ENCODE results near the gene LMF1. TPM values are rescaled to one million over a fixed set of nuclear protein-coding genes. Genes with fewer than 3 reads are reported as not detected.

The LMF1 gene
- total RNA-seq, 4 donors from 2014 or later, result 14.9 to 33.7 (median 27.1) TPM

- no peak for TF ChIP-seq CTCF (IDR thresholded peaks at IDR 0.05)
- no peak for ATAC-seq (ENCODE audit: low FRiP score)
- no peak for DNase-seq (ENCODE audit: low spot score)
These were observed 19.9 kb upstream of the LMF1 start for GRCh38 chr16:990516-991291.

GRCh38 chr16:989354-989814 is 18.6 kb upstream of the LMF1 start:
- DNase-seq (ENCODE audit: low spot score), result no peak
- TF ChIP-seq CTCF (IDR thresholded peaks at IDR 0.05), result no peak
- ATAC-seq (ENCODE audit: low FRiP score), result no peak

GRCh38 chr16:988471-989353 is 17.9 kb upstream of the LMF1 start:
- TF ChIP-seq CTCF (IDR thresholded peaks at IDR 0.05), result no peak
- no peak for DNase-seq (ENCODE audit: low spot score)

GRCh38 chr16:987906-988305 is 17.1 kb upstream of the LMF1 start:
- no peak for ATAC-seq (ENCODE audit: low FRiP score)
- no peak for TF ChIP-seq CTCF (IDR thresholded peaks at IDR 0.05)

More at GRCh38 chr16:988471-989353, 17.9 kb upstream of the LMF1 start:
- ATAC-seq (ENCODE audit: low FRiP score), result no peak

GRCh38 chr16:986925-987582 is 16.3 kb upstream of the LMF1 start:
- no peak for DNase-seq (ENCODE audit: low spot score)
- TF ChIP-seq CTCF (IDR thresholded peaks at IDR 0.05), result no peak
- ATAC-seq (ENCODE audit: low FRiP score), result no peak

More at GRCh38 chr16:987906-988305, 17.1 kb upstream of the LMF1 start:
- DNase-seq (ENCODE audit: low spot score), result no peak

- ATAC-seq (ENCODE audit: low FRiP score) (no peak), DNase-seq (ENCODE audit: low spot score) (no peak)
- no peak for TF ChIP-seq CTCF (IDR thresholded peaks at IDR 0.05)
These were observed 15.6 kb upstream of the LMF1 start for GRCh38 chr16:986411-986810.
